ENCODE data around the gene RNF217. TPM values are rescaled to one million over a fixed set of nuclear protein-coding genes. Genes with fewer than 3 reads are reported as not detected.

Gene RNF217
- total and polyA plus RNA-seq, 2 of the 8 experiments (the other 6 are each of a cell fraction or from before 2014, with no cell fraction given) = 2.0 to 8.9 TPM

DNA sequence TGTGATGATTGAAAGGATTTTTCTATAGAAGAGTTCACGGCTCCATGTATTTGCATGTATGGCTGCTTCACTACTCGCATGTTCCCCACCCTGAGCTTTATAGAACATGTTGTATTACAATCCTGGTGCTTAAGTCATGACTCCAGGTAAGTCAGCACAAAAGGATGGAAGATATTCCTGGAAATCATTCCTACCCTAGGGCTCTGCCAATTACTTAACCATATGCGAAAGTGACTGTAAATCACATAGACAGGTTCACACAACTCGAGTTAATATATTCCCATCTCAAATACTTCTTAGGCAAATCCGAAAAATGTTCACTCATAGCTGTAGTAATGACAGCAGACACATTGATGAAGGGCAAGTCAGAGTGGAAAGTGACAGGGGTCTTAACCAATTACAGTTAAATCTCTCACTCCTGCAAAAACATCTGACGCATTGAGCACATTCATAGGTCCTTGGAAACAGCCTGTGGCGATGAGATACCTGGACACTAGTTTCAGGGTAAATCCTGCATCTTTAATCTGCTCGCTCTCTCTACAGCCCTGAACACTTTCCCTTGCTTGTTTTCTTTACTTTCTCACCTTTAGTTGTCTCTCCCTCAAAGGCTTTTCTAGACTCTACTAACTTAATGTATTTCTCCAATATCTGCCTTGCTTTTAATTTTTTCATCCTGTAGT, 35.1 kb downstream of the RNF217 start (continued):
- TF ChIP-seq, protein P1, sequence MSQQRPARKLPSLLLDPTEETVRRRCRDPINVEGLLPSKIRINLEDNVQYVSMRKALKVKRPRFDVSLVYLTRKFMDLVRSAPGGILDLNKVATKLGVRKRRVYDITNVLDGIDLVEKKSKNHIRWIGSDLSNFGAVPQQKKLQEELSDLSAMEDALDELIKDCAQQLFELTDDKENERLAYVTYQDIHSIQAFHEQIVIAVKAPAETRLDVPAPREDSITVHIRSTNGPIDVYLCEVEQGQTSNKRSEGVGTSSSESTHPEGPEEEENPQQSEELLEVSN (IDR thresholded peaks at IDR 0.05) = no peak
- TF ChIP-seq, protein P2, sequence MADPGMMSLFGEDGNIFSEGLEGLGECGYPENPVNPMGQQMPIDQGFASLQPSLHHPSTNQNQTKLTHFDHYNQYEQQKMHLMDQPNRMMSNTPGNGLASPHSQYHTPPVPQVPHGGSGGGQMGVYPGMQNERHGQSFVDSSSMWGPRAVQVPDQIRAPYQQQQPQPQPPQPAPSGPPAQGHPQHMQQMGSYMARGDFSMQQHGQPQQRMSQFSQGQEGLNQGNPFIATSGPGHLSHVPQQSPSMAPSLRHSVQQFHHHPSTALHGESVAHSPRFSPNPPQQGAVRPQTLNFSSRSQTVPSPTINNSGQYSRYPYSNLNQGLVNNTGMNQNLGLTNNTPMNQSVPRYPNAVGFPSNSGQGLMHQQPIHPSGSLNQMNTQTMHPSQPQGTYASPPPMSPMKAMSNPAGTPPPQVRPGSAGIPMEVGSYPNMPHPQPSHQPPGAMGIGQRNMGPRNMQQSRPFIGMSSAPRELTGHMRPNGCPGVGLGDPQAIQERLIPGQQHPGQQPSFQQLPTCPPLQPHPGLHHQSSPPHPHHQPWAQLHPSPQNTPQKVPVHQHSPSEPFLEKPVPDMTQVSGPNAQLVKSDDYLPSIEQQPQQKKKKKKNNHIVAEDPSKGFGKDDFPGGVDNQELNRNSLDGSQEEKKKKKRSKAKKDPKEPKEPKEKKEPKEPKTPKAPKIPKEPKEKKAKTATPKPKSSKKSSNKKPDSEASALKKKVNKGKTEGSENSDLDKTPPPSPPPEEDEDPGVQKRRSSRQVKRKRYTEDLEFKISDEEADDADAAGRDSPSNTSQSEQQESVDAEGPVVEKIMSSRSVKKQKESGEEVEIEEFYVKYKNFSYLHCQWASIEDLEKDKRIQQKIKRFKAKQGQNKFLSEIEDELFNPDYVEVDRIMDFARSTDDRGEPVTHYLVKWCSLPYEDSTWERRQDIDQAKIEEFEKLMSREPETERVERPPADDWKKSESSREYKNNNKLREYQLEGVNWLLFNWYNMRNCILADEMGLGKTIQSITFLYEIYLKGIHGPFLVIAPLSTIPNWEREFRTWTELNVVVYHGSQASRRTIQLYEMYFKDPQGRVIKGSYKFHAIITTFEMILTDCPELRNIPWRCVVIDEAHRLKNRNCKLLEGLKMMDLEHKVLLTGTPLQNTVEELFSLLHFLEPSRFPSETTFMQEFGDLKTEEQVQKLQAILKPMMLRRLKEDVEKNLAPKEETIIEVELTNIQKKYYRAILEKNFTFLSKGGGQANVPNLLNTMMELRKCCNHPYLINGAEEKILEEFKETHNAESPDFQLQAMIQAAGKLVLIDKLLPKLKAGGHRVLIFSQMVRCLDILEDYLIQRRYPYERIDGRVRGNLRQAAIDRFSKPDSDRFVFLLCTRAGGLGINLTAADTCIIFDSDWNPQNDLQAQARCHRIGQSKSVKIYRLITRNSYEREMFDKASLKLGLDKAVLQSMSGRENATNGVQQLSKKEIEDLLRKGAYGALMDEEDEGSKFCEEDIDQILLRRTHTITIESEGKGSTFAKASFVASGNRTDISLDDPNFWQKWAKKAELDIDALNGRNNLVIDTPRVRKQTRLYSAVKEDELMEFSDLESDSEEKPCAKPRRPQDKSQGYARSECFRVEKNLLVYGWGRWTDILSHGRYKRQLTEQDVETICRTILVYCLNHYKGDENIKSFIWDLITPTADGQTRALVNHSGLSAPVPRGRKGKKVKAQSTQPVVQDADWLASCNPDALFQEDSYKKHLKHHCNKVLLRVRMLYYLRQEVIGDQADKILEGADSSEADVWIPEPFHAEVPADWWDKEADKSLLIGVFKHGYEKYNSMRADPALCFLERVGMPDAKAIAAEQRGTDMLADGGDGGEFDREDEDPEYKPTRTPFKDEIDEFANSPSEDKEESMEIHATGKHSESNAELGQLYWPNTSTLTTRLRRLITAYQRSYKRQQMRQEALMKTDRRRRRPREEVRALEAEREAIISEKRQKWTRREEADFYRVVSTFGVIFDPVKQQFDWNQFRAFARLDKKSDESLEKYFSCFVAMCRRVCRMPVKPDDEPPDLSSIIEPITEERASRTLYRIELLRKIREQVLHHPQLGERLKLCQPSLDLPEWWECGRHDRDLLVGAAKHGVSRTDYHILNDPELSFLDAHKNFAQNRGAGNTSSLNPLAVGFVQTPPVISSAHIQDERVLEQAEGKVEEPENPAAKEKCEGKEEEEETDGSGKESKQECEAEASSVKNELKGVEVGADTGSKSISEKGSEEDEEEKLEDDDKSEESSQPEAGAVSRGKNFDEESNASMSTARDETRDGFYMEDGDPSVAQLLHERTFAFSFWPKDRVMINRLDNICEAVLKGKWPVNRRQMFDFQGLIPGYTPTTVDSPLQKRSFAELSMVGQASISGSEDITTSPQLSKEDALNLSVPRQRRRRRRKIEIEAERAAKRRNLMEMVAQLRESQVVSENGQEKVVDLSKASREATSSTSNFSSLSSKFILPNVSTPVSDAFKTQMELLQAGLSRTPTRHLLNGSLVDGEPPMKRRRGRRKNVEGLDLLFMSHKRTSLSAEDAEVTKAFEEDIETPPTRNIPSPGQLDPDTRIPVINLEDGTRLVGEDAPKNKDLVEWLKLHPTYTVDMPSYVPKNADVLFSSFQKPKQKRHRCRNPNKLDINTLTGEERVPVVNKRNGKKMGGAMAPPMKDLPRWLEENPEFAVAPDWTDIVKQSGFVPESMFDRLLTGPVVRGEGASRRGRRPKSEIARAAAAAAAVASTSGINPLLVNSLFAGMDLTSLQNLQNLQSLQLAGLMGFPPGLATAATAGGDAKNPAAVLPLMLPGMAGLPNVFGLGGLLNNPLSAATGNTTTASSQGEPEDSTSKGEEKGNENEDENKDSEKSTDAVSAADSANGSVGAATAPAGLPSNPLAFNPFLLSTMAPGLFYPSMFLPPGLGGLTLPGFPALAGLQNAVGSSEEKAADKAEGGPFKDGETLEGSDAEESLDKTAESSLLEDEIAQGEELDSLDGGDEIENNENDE (IDR thresholded peaks at IDR 0.05; ENCODE audit: insufficient replicate concordance, low read length) = no peak
- TF ChIP-seq TAF7 (optimal IDR thresholded peaks at IDR 0.05; ENCODE audit: borderline replicate concordance, low read depth, low read length) (no peak), NRF1 (IDR thresholded peaks at IDR 0.05; ENCODE audit: low read depth, low read length) (no peak)

Measured in H1 (cell line).